HepG2 (cell line): ENCODE results near the gene SEMA7A. TPM values are rescaled to one million over a fixed set of nuclear protein-coding genes. Genes with fewer than 3 reads are reported as not detected.

ENCODE experiments used
- CENPT ChIP-seq: sonication (generic); formaldehyde crosslinking; IDR thresholded peaks from 2 replicates; pipeline ENCODE4 v1.8.0; 2022; ENCODE audit warnings: low read depth, mild to moderate bottlenecking, moderate library complexity, missing genetic modification reagents
- CREB3 ChIP-seq: sonication (generic); formaldehyde crosslinking; IDR thresholded peaks from 2 replicates; pipeline ENCODE4 v1.5.0; 2020; ENCODE audit warnings: missing genetic modification reagents
- CTCF ChIP-seq: sonication (generic); formaldehyde crosslinking; IDR thresholded peaks from 2 replicates; pipeline ENCODE4 v1.5.0; 2020; ENCODE audit warnings: mild to moderate bottlenecking, missing genetic modification reagents, moderate library complexity
- DDIT3 ChIP-seq: sonication (generic); formaldehyde crosslinking; IDR thresholded peaks from 2 replicates; pipeline ENCODE4 v1.4.0; 2020; ENCODE audit warnings: mild to moderate bottlenecking, missing genetic modification reagents
- HMGA1 ChIP-seq: sonication (generic); formaldehyde crosslinking; conservative IDR thresholded peaks from 2 replicates; pipeline ENCODE4 v1.4.0; 2020; ENCODE audit warnings: missing genetic modification reagents
- MAFG ChIP-seq: sonication (generic); formaldehyde crosslinking; IDR thresholded peaks from 2 replicates; pipeline ENCODE4 v1.5.1; 2020; ENCODE audit warnings: mild to moderate bottlenecking, missing genetic modification reagents
- RFXANK ChIP-seq: IDR thresholded peaks from 2 replicates; pipeline ENCODE4 v1.6.1; 2016
- SNAPC5 ChIP-seq: sonication (generic); formaldehyde crosslinking; IDR thresholded peaks from 2 replicates; pipeline ENCODE4 v1.8.1; 2023; ENCODE audit warnings: mild to moderate bottlenecking, missing genetic modification reagents, borderline replicate concordance
- SP2 ChIP-seq: sonication (generic); formaldehyde crosslinking; IDR thresholded peaks from 2 replicates; pipeline ENCODE4 v1.5.1; 2020; ENCODE audit warnings: mild to moderate bottlenecking, missing genetic modification reagents
- SSRP1 ChIP-seq: IDR thresholded peaks from 2 replicates; pipeline ENCODE4 v1.6.1; 2016; ENCODE audit warnings: control low read depth
- ZBTB34 ChIP-seq: sonication (generic); formaldehyde crosslinking; IDR thresholded peaks from 2 replicates; pipeline ENCODE4 v1.8.0; 2022; ENCODE audit warnings: mild to moderate bottlenecking, missing genetic modification reagents
- ZGPAT ChIP-seq: IDR thresholded peaks from 2 replicates; pipeline ENCODE4 v1.6.1; 2016; ENCODE audit warnings: mild to moderate bottlenecking
- ZNF121 ChIP-seq: sonication (generic); formaldehyde crosslinking; IDR thresholded peaks from 2 replicates; pipeline ENCODE4 v1.5.0; 2020; ENCODE audit warnings: mild to moderate bottlenecking, missing genetic modification reagents
- ZNF138 ChIP-seq: sonication (generic); formaldehyde crosslinking; IDR thresholded peaks from 2 replicates; pipeline ENCODE4 v1.5.0; 2020; ENCODE audit warnings: mild to moderate bottlenecking, low read depth, missing genetic modification reagents
- ZNF280D ChIP-seq: sonication (generic); formaldehyde crosslinking; IDR thresholded peaks from 2 replicates; pipeline ENCODE4 v1.5.1; 2020; ENCODE audit warnings: mild to moderate bottlenecking, missing genetic modification reagents
- ZNF335 ChIP-seq: sonication (generic); formaldehyde crosslinking; IDR thresholded peaks from 2 replicates; pipeline ENCODE4 v1.4.0; 2020; ENCODE audit warnings: missing genetic modification reagents
- ZNF724P ChIP-seq: sonication (generic); formaldehyde crosslinking; IDR thresholded peaks from 2 replicates; pipeline ENCODE4 v1.8.0; 2022; ENCODE audit warnings: missing genetic modification reagents, borderline replicate concordance
- ZNF784 ChIP-seq: sonication (generic); formaldehyde crosslinking; IDR thresholded peaks from 2 replicates; pipeline ENCODE4 v1.5.1; 2020; ENCODE audit warnings: missing genetic modification reagents, mild to moderate bottlenecking, borderline replicate concordance
- ZNF878 ChIP-seq: sonication (generic); formaldehyde crosslinking; IDR thresholded peaks from 2 replicates; pipeline ENCODE4 v1.8.1; 2023; ENCODE audit warnings: mild to moderate bottlenecking, missing genetic modification reagents, moderate library complexity
- polyA plus RNA-seq, 8 experiments: library from polyadenylated mRNA; depleted of rRNA in 3 of 8; stranded (reverse) in 7 of 8; unstranded in 1 of 8; fragments of >200 nt; fragmentation: Illumina TruSeq in 4 of 8; extraction: Trizol in 4 of 8; gene quantifications; 2 replicates each; pipeline versions ENCODE4 v1.2.1 to v1.2.3, GENCODE V29; 2011 to 2016; ENCODE audit warnings: low read depth in 4 of 8, missing spikeins in 1 of 8, mixed read lengths in 1 of 8; ENCODE audit not compliant: insufficient read depth in 1 of 8
- total RNA-seq, 5 experiments: library from RNA; depleted of rRNA; stranded (reverse); fragments of >200 nt; fragmentation: Illumina TruSeq; extraction: Trizol; gene quantifications; 2 replicates each; pipeline ENCODE4 v1.2.3, GENCODE V29; 2016; ENCODE audit warnings: low read depth in 1 of 5

SEMA7A gene
- total and polyA plus RNA-seq, 2 of the 13 experiments (the other 11 are each of a cell fraction or from before 2014, with no cell fraction given), result 9.0 to 15.8 TPM

GRCh38 chr15:74373731-74374647, 59.8 kb downstream of the SEMA7A start (continued):
- TF ChIP-seq DDIT3 (CRISPR knock-in tag), result no peak
- TF ChIP-seq ZBTB34, result no peak
- TF ChIP-seq HMGA1 (CRISPR knock-in tag), result no peak
- no peak for TF ChIP-seq ZNF784 (CRISPR knock-in tag)
- TF ChIP-seq ZGPAT (CRISPR knock-in tag), result peak; percentile 57
- TF ChIP-seq ZNF335, result no peak
- no peak for TF ChIP-seq SSRP1
- TF ChIP-seq SNAPC5 (CRISPR knock-in tag), result no peak
- no peak; the same call in 1 of the 2 replicates for TF ChIP-seq RFXANK (CRISPR knock-in tag)
- TF ChIP-seq SP2 (CRISPR knock-in tag), result peak; percentile 86
- TF ChIP-seq ZNF280D (CRISPR knock-in tag), result no peak
- TF ChIP-seq CREB3 (CRISPR knock-in tag), result 0 out of 2 replicates have a peak, but pooled peaks have one; percentile 40
- no peak for TF ChIP-seq ZNF878 (CRISPR knock-in tag)
- TF ChIP-seq MAFG (CRISPR knock-in tag), result no peak
- no peak for TF ChIP-seq ZNF138 (CRISPR knock-in tag)
- peak; percentile 97 for TF ChIP-seq CTCF
- no peak for TF ChIP-seq CENPT
- TF ChIP-seq ZNF724P (CRISPR knock-in tag), result no peak
- TF ChIP-seq ZNF121 (CRISPR knock-in tag), result no peak
